K562 (cell line): Measurements from ENCODE around the gene PRKACA. TPM values are rescaled to one million over a fixed set of nuclear protein-coding genes. Genes with fewer than 3 reads are reported as not detected.

Experiments
- ARID3A ChIP-seq: IDR thresholded peaks from 2 replicates; pipeline ENCODE4 v1.6.1; 2012; ENCODE audit warnings: low read depth, low read length, improper control_type of control experiment, borderline replicate concordance
- CBX5 ChIP-seq: IDR thresholded peaks from 2 replicates; pipeline ENCODE4 v1.6.1; 2014; ENCODE audit warnings: low read depth, borderline replicate concordance
- ILF3 ChIP-seq: fragments of 450-650 bp; IDR thresholded peaks from 2 replicates; pipeline ENCODE4 v1.6.1; 2018; ENCODE audit warnings: antibody characterized with exemption, mild to moderate bottlenecking, moderate library complexity, borderline replicate concordance
- MBD2 ChIP-seq: sonication (generic); IDR thresholded peaks from 2 replicates; pipeline ENCODE4 v1.6.1; 2016; ENCODE audit warnings: low read depth, borderline replicate concordance
- MECOM ChIP-seq: fragments of 250-450 bp; sonication (Bioruptor Pico); IDR thresholded peaks from 2 replicates; pipeline ENCODE4 v1.8.0; 2022; ENCODE audit warnings: inconsistent platforms
- PATZ1 ChIP-seq: fragments of 250-450 bp; sonication (Bioruptor Pico); IDR thresholded peaks from 2 replicates; pipeline ENCODE4 v1.5.0; 2020; ENCODE audit warnings: mild to moderate bottlenecking, borderline replicate concordance
- PHTF2 ChIP-seq: fragments of 250-450 bp; sonication (Bioruptor Pico); IDR thresholded peaks from 2 replicates; pipeline ENCODE4 v1.5.0; 2021; ENCODE audit warnings: mild to moderate bottlenecking
- RBM15 ChIP-seq: fragments of 200-400 bp; formaldehyde crosslinking; IDR thresholded peaks from 2 replicates; pipeline ENCODE4 v1.6.1; 2018; ENCODE audit warnings: mild to moderate bottlenecking, low read length, moderate library complexity; ENCODE audit not compliant: insufficient read depth
- RBM25 ChIP-seq: fragments of 200-400 bp; formaldehyde crosslinking; IDR thresholded peaks from 2 replicates; pipeline ENCODE4 v1.6.1; 2018; ENCODE audit warnings: low read length, low read depth, moderate library complexity; ENCODE audit not compliant: severe bottlenecking
- RHOXF2B ChIP-seq: fragments of 250-450 bp; sonication (Bioruptor Pico); conservative IDR thresholded peaks from 2 replicates; pipeline ENCODE4 v1.5.1; 2021
- SMC3 ChIP-seq: conservative IDR thresholded peaks from 2 replicates; pipeline ENCODE4 v1.6.1; 2011; ENCODE audit warnings: low read depth, low read length, improper control_type of control experiment; ENCODE audit not compliant: insufficient read depth
- TARDBP ChIP-seq: fragments of 450-650 bp; IDR thresholded peaks from 2 replicates; pipeline ENCODE4 v1.6.1; 2016
- TSC22D4 ChIP-seq: fragments of 450-650 bp; IDR thresholded peaks from 2 replicates; pipeline ENCODE4 v1.6.1; 2016; ENCODE audit warnings: missing genetic modification characterization, missing biosample characterization, control low read depth
- ZEB2 ChIP-seq: fragments of 450-650 bp; IDR thresholded peaks from 2 replicates; pipeline ENCODE4 v1.6.1; 2016
- ZKSCAN3 ChIP-seq: fragments of 250-450 bp; sonication (Bioruptor Pico); IDR thresholded peaks from 2 replicates; pipeline ENCODE4 v1.4.0; 2020
- ZNF239 ChIP-seq: fragments of 250-450 bp; sonication (Bioruptor Pico); IDR thresholded peaks from 2 replicates; pipeline ENCODE4 v1.4.0; 2020; ENCODE audit warnings: mild to moderate bottlenecking
- ZNF407 ChIP-seq: fragments of 450-650 bp; IDR thresholded peaks from 2 replicates; pipeline ENCODE4 v1.6.1; 2016; ENCODE audit warnings: low read depth
- ZNF507 ChIP-seq: conservative IDR thresholded peaks from 2 replicates; pipeline ENCODE4 v1.6.1; 2017; ENCODE audit warnings: missing genetic modification characterization, missing compliant biosample characterization
- polyA plus RNA-seq, 8 experiments: library from polyadenylated mRNA; depleted of rRNA in 4 of 8; stranded (reverse) in 5 of 8; unstranded in 3 of 8; fragments of >200 nt; fragmentation: Nextera tagmentation in 2 of 8; fragmentation: Illumina TruSeq in 1 of 8; extraction: Ambion mirVana in 2 of 8; extraction: Trizol in 1 of 8; gene quantifications; 2 replicates each; pipeline versions ENCODE4 v1.2.1 to v1.2.3, GENCODE V29; 2011 to 2014; ENCODE audit warnings: inconsistent platforms in 1 of 8, missing spikeins in 1 of 8
- total RNA-seq, 7 experiments: library from RNA; depleted of rRNA in 6 of 7; stranded (reverse); fragments of >200 nt in 6 of 7; fragmentation: Illumina TruSeq in 2 of 7; extraction: Trizol in 2 of 7; gene quantifications; 2 replicates each; pipeline versions ENCODE4 v1.2.1 to v1.2.3, GENCODE V29; 2011 to 2021; ENCODE audit warnings: low replicate concordance in 1 of 7

Gene PRKACA
- total and polyA plus RNA-seq, 9 of the 15 experiments (the other 6 are each of a cell fraction or from before 2014, with no cell fraction given), result 1.2 to 63.1 (median 13.0) TPM

GRCh38 chr19:14093117-14093823 lies 24.3 kb downstream of the PRKACA start (continued):
- TF ChIP-seq ZNF407 (no peak), TARDBP (no peak), ZEB2 (no peak), MECOM (CRISPR knock-in tag) (no peak), ZKSCAN3 (CRISPR knock-in tag) (no peak), ZNF507 (tag) (peak; percentile 100), PHTF2 (CRISPR knock-in tag) (no peak), PATZ1 (CRISPR knock-in tag) (no peak), TSC22D4 (tag) (no peak), RBM15 (no peak), RHOXF2B (CRISPR knock-in tag) (no peak), CBX5 (peak; percentile 86), ARID3A (no peak), ZNF239 (no peak), RBM25 (peak; percentile 92), MBD2 (no peak), ILF3 (no peak), SMC3 (no peak)
